OCI-LY7 (cell line): Measurements from ENCODE around the gene DNAH8. TPM values are rescaled to one million over a fixed set of nuclear protein-coding genes. Genes with fewer than 3 reads are reported as not detected.

Source experiments
- BruUV-seq: library from RNA; stranded (reverse); fragments of 400-500 nt; replicated peaks from 2 replicates; lab custom pipeline; 2021; lab: Mats Ljungman, UMichigan
- CTCF ChIA-PET: fragments of 300-600 bp; sonication (Branson Sonifier 250); formaldehyde crosslinking; loops from one replicate; lab custom pipeline; 2022; ENCODE audit warnings: antibody characterized with exemption; ENCODE audit not compliant: unreplicated experiment; lab: Charles Lee
- POLR2A ChIA-PET: fragments of 300-600 bp; sonication (Branson Sonifier 250); formaldehyde crosslinking; loops from one replicate; lab custom pipeline; 2022; ENCODE audit warnings: antibody characterized with exemption; lab: Charles Lee
- DNase-seq: peaks from one replicate; pipeline ENCODE4 v3.0.0-alpha.2; 2015; ENCODE audit warnings: low spot score
- H2AFZ ChIP-seq: fragments of 200-600 bp; sonication (generic), shearing (Covaris generic); 2 replicates; pipeline ENCODE4 v1.6.1; 2014; ENCODE audit warnings: mild to moderate bottlenecking, antibody characterized with exemption, low read length, moderate library complexity
- H3K27ac ChIP-seq: fragments of 200-600 bp; sonication (generic); 2 replicates; pipeline ENCODE4 v1.5.1; 2014; ENCODE audit warnings: mixed run types, low read depth, mild to moderate bottlenecking, moderate library complexity, low read length, inconsistent platforms; ENCODE audit not compliant: poor library complexity, severe bottlenecking
- H3K36me3 ChIP-seq: fragments of 200-600 bp; sonication (generic); 2 replicates; pipeline ENCODE4 v1.6.1; 2014; ENCODE audit warnings: mild to moderate bottlenecking, antibody characterized with exemption, low read length, moderate library complexity, mixed read lengths; ENCODE audit not compliant: insufficient read depth
- H3K4me1 ChIP-seq: fragments of 200-600 bp; sonication (generic); 2 replicates; pipeline ENCODE4 v1.5.1; 2014; ENCODE audit warnings: mild to moderate bottlenecking, low read length; ENCODE audit not compliant: insufficient read depth, poor library complexity, severe bottlenecking
- H3K4me2 ChIP-seq: fragments of 200-600 bp; sonication (generic); 2 replicates; pipeline ENCODE4 v1.6.1; 2014; ENCODE audit warnings: mild to moderate bottlenecking, low read length
- H3K4me3 ChIP-seq: fragments of 200-600 bp; sonication (generic); 2 replicates; pipeline ENCODE4 v1.5.1; 2014; ENCODE audit warnings: mild to moderate bottlenecking, low read depth, low read length; ENCODE audit not compliant: poor library complexity, severe bottlenecking
- H3K79me2 ChIP-seq: fragments of 200-600 bp; sonication (generic); 2 replicates; pipeline ENCODE4 v1.6.1; 2016; ENCODE audit warnings: low read depth, mild to moderate bottlenecking, low read length, moderate library complexity, mixed read lengths; ENCODE audit not compliant: insufficient read depth
- H3K9me2 ChIP-seq: fragments of 200-600 bp; sonication (generic); 2 replicates; pipeline ENCODE4 v1.6.1; 2016; ENCODE audit warnings: mild to moderate bottlenecking, low read length, mixed read lengths; ENCODE audit not compliant: insufficient read depth
- H3K9me3 ChIP-seq: fragments of 200-600 bp; sonication (generic); 2 replicates; pipeline ENCODE4 v1.6.1; 2014; ENCODE audit warnings: mild to moderate bottlenecking, mixed run types, low read length, mixed read lengths
- H4K20me1 ChIP-seq: fragments of 200-600 bp; sonication (generic); 2 replicates; pipeline ENCODE4 v1.6.1; 2014; ENCODE audit warnings: mild to moderate bottlenecking, antibody characterized with exemption, low read length, moderate library complexity, mixed read lengths; ENCODE audit not compliant: insufficient read depth
- EZH2phosphoT487 ChIP-seq: fragments of 200-600 bp; sonication (generic); IDR thresholded peaks from 2 replicates; pipeline ENCODE4 v1.6.1; 2018; ENCODE audit warnings: low read depth, borderline replicate concordance, mild to moderate bottlenecking, mixed run types, antibody characterized with exemption, low read length, moderate library complexity, mixed read lengths
- intact Hi-C: fragments of 100-400 bp; cut with micrococcal nuclease; formaldehyde crosslinking; loops from one replicate; pipeline ENCODE4 v1.10.0; 2022; ENCODE audit not compliant: unreplicated experiment
- total RNA-seq, 2 experiments: library from RNA; depleted of rRNA in 1 of 2; stranded (reverse); fragments of >200 nt in 1 of 2; shearing (Covaris generic) in 1 of 2; gene quantifications; 2 replicates each; pipeline ENCODE4 v1.2.3, GENCODE V29; 2014 to 2022
- TF ChIP-seq, protein P1 (sequence below): fragments of 200-600 bp; sonication (generic); conservative IDR thresholded peaks from 2 replicates; pipeline ENCODE4 v1.5.1; 2014; ENCODE audit warnings: mild to moderate bottlenecking, antibody characterized with exemption, low read length, moderate library complexity, mixed read lengths

DNAH8 gene
- total RNA-seq, 2 experiments from 2014 or later, result not detected

DNA sequence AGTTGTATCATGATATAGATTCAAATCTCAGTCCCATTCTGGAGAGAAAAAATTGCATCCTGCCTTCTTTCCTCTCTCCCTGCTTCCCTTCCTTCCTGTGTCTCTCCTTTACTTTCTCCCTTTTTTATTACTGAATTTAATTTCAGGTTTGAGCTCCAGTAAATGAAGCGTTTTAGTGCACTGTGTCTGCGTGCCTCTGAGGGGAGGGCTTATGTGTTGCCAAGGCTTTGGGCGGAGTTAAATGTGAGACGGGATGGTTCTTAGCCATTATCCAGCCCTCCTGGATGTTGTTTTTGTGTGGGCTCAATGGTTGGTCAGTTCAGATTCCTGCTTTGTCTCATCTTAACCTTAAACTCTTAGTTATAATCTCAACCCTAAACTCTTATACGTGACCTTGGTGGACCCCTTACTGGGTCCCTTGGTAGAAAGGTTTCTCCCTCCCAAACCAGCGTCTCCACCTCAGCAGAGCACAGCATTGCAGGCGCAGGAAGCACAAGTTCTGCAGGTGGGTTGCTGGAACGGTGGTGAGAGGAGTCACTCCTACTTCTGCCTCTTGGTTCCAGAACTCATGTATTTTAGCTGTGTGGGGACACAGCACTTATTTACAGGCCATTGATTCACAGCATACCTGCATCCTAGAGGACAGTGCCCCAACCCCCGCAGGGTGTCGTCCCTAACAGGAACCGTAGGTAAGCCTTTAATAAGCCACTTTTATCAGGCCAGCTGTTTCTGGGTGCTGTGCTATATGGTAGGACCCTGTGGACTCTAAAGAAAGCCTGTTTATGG is 68.5 kb downstream of the DNAH8 start:
- Histone ChIP-seq H4K20me1 (no peaks in the 10 kb centered on the region), H3K79me2 (no peaks in the 10 kb centered on the region), H3K9me2 (no peaks in the 10 kb centered on the region), H3K9me3 (no peaks in the 10 kb centered on the region), H3K27ac (no peak overlapping the region), H2AFZ (no peak overlapping the region), H3K4me3 (no peak overlapping the region), H3K4me2 (no peak overlapping the region), H3K4me1 (peaks cover 4% of the 10 kb centered on the region), H3K36me3 (no peaks in the 10 kb centered on the region)
- ChIA-PET POLR2A (no interaction called here), CTCF (no interaction called here)
- BruUV-seq, result no TSS peak
- intact Hi-C loops, result no loop called here
- no peak for TF ChIP-seq EZH2phosphoT487
- TF ChIP-seq, protein P1, sequence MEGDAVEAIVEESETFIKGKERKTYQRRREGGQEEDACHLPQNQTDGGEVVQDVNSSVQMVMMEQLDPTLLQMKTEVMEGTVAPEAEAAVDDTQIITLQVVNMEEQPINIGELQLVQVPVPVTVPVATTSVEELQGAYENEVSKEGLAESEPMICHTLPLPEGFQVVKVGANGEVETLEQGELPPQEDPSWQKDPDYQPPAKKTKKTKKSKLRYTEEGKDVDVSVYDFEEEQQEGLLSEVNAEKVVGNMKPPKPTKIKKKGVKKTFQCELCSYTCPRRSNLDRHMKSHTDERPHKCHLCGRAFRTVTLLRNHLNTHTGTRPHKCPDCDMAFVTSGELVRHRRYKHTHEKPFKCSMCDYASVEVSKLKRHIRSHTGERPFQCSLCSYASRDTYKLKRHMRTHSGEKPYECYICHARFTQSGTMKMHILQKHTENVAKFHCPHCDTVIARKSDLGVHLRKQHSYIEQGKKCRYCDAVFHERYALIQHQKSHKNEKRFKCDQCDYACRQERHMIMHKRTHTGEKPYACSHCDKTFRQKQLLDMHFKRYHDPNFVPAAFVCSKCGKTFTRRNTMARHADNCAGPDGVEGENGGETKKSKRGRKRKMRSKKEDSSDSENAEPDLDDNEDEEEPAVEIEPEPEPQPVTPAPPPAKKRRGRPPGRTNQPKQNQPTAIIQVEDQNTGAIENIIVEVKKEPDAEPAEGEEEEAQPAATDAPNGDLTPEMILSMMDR, result no peak
- no peak for DNase-seq

DNA sequence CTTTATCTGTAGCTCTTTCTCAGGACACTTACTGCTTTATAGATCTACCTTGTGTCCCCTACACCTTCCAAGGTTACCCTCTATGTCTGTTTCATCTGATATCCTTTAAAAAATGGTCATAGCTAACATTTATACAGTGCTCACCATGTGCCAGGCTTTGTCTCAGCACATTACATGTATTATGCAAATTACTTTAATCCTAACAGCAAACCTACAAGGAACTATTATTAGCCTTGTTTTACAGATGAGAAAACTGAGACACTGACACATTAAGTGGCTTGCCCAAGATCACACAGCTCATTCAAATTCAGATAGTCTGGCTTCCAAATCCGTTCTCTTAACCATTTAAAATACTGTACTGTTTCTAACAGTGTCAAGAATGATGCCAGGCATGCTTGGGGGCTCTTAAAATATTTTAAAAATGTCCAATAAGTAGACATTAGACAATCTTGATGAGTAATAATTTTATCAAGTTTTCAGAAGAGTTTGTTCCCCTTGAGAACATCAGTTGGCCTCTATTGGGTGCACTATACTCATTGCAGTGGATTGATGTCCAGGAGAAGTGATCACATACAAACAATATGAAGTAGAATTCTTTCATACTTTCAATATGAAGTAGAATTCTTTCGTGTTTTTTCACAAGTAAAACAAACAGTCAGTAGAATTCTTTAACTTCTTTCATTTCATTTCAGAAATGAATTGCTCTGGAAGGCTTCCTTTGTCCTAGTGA is 69.6 kb downstream of the DNAH8 start:
- Histone ChIP-seq H3K9me2 (no peaks in the 10 kb centered on the region), H2AFZ (no peak overlapping the region), H3K36me3 (no peaks in the 10 kb centered on the region), H3K27ac (no peak overlapping the region), H3K4me3 (no peak overlapping the region), H3K9me3 (no peaks in the 10 kb centered on the region), H3K79me2 (no peaks in the 10 kb centered on the region), H3K4me2 (no peak overlapping the region), H3K4me1 (peaks cover 4% of the 10 kb centered on the region), H4K20me1 (no peaks in the 10 kb centered on the region)
- intact Hi-C loops, result no loop called here
- ChIA-PET CTCF (no interaction called here), POLR2A (no interaction called here)
- BruUV-seq, result no TSS peak
- TF ChIP-seq, protein P1, result no peak
- TF ChIP-seq EZH2phosphoT487, result no peak
- no peak for DNase-seq

DNA sequence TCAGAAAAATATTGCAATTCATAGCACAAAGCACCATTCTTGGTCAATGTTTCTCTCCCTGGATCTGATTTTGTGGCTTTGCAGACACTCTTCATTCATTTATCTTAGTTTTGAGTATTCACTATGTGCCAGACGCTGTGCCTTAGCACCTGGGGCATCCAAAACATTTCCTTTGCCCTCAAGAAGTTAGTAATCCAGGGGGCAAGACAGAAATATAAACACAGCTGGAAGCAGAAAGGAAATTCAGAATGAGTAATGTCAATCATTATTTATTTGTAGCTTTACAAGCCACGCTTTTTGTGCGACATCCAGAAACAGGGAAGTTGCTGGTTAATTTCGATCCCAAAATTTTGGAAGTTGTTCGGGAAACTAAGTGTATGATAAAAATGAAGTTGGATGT is 71.4 kb downstream of the DNAH8 start:
- H2AFZ ChIP-seq, result no peak overlapping the region
- no peaks in the 10 kb centered on the region for H3K36me3 ChIP-seq
- H3K9me3 ChIP-seq, result no peaks in the 10 kb centered on the region
- H3K4me3 ChIP-seq, result no peak overlapping the region
- H3K79me2 ChIP-seq, result no peaks in the 10 kb centered on the region
- no TSS peak for BruUV-seq
- H3K27ac ChIP-seq, result no peak overlapping the region
- H3K9me2 ChIP-seq, result no peaks in the 10 kb centered on the region
- CTCF ChIA-PET, result no interaction called here
- no peak for TF ChIP-seq EZH2phosphoT487
- TF ChIP-seq, protein P1, result no peak
- POLR2A ChIA-PET, result no interaction called here
- peaks cover 4% of the 10 kb centered on the region for H3K4me1 ChIP-seq
- H4K20me1 ChIP-seq, result no peaks in the 10 kb centered on the region
- no peak for DNase-seq
- intact Hi-C loops, result no loop called here
- no peak overlapping the region for H3K4me2 ChIP-seq
